ENCODE data around the gene GINM1.
A peak's percentile ranks its signal among the peaks of the same experiment; 100 is the strongest.

The GINM1 gene, protein sequence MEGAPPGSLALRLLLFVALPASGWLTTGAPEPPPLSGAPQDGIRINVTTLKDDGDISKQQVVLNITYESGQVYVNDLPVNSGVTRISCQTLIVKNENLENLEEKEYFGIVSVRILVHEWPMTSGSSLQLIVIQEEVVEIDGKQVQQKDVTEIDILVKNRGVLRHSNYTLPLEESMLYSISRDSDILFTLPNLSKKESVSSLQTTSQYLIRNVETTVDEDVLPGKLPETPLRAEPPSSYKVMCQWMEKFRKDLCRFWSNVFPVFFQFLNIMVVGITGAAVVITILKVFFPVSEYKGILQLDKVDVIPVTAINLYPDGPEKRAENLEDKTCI

DNA sequence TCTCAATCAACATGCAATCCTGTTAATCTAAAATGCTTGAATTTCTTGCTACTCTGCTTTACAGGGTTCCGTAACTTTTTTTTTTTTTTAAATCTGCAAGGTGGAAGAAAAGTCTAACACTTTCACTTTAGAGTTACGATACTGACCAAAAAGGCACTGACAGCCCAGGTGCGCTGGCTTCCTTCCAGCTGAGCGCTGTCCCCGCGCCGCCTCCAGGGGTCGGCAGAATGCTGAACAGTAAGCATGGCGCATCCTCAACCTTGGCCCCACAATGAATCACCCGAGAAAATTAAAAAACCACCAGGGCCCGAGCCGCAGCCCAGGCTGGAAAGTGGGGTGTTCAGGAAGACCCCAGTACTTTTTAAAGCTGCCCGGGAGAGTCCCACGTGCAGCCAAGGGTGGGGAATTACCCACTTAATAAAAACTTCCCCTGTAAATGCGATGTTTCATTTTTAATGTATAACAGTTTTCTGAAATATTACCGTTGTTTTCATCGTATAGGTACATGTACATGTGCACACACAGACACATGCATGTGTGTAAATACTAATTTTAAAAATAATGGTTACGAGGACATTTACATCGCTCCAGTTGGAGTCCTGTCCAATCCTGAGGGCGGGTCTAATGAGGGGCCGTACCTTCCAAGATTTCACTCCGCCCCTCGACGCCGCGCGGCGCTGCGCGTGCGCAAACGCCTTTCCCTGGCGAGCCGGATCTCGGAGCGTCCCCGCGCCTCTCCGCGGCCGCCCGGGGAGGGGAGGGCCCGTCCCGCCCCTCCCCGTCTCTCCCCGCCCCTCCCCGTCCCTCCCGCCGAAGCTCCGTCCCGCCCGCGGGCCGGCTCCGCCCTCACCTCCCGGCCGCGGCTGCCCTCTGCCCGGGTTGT is at the start of gene GINM1:
Gene GINM1, plus strand, starts transcription at position 849 of the 883 bp plus-strand sequence. CDS start 40 bp downstream, outside the sequence.
- TF ChIP-seq, protein P1, sequence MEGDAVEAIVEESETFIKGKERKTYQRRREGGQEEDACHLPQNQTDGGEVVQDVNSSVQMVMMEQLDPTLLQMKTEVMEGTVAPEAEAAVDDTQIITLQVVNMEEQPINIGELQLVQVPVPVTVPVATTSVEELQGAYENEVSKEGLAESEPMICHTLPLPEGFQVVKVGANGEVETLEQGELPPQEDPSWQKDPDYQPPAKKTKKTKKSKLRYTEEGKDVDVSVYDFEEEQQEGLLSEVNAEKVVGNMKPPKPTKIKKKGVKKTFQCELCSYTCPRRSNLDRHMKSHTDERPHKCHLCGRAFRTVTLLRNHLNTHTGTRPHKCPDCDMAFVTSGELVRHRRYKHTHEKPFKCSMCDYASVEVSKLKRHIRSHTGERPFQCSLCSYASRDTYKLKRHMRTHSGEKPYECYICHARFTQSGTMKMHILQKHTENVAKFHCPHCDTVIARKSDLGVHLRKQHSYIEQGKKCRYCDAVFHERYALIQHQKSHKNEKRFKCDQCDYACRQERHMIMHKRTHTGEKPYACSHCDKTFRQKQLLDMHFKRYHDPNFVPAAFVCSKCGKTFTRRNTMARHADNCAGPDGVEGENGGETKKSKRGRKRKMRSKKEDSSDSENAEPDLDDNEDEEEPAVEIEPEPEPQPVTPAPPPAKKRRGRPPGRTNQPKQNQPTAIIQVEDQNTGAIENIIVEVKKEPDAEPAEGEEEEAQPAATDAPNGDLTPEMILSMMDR (IDR thresholded peaks at IDR 0.05; ENCODE audit: insufficient read depth, missing control alignments) = peak; percentile 71
- no peak for FAIRE-seq
- peak; percentile 79 for DNase-seq (ENCODE audit: insufficient read length, low spot score)

DNA sequence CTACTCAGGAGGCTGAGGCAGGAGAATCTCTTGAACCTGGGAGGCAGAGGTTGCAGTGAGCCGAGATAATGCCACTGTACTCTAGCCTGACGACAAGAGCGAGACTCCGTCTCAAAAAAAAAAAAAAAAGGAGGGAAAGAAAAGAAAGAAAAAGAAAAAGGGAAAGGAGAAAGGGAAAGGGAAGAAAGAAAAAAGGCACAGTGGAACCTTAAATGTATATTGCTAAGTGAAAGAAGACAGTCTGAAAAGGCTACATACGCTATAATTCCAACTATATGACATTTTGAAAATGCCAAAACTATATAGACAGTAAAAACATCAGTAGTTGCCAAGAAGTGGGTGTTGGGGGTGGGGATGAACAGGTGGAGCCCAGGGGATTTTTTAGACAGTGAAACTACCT is 36.5 kb upstream of the GINM1 start:
- FAIRE-seq = no peak
- TF ChIP-seq, protein P1 (IDR thresholded peaks at IDR 0.05; ENCODE audit: insufficient read depth, missing control alignments) = no peak
- DNase-seq (ENCODE audit: insufficient read length, low spot score) = no peak

DNA sequence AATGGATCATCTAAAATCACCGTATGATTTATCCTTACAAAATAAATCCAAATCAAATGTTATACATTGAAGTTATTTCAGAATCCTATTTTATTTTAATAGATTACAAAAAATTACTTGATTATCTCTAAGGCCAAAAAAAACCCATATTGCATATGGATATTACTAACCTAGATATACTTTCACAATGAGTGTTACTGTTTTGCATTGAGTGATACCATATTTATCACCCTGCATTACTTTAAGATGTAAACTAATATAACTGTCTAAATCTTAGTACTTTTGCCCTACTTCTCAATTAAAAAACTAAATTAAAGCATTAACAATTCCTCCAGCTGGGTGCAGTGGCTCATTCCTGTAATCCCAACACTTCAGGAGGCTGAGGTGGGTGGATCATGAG is 31.4 kb upstream of the GINM1 start:
- DNase-seq (ENCODE audit: insufficient read length, low spot score) = no peak
- FAIRE-seq = no peak
- TF ChIP-seq, protein P1 (IDR thresholded peaks at IDR 0.05; ENCODE audit: insufficient read depth, missing control alignments) = no peak

DNA sequence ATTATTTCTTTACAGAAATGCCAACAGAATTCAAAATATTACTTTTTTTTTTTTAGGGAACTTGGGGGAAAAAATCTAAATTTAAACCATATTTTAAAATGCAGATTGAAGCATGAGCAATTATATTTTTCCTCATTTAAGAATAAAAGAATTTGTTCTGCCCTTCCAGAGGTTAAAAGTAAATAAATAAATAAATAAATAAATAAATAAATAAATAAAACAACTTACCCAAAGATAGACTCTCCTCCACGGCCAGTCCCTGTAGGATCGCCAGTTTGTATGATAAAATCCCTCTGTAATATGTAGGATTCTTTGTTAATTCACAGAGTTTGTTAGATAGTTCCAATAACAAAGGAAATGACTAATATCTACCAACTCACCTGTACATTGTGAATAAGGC is 25.0 kb upstream of the GINM1 start:
- FAIRE-seq (no peak), DNase-seq (ENCODE audit: insufficient read length, low spot score) (no peak)
- TF ChIP-seq, protein P1 (IDR thresholded peaks at IDR 0.05; ENCODE audit: insufficient read depth, missing control alignments) = no peak

DNA sequence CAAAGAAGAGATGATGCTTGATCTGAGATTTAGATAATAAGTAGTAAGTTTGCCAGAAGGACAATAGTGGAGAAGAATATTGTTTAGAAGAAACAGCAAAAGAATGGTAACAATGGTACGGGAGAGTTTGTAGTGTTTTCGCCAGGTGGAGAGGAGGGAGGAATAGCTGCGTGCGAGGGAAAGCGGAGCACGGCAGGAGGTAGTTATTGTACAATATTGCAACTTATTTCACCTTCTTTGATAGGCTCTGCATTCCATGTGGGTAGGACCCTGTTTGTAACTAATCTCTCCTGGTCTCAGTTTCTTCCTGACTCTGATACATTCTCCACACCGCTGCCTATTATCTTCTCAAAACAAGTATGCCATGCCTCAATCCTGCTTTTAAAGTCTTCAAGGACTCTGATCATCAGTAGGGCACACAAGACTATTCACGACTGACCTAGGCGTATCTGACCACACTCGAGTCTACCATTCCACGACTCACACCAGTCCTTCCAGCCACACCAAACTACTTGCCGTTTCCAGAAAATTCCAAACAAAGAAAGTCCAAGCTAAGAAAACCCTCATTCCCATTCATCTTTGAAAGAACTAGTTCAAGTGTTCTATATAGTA is 21.4 kb upstream of the GINM1 start:
- FAIRE-seq (no peak), DNase-seq (ENCODE audit: insufficient read length, low spot score) (no peak)
- TF ChIP-seq, protein P1 (IDR thresholded peaks at IDR 0.05; ENCODE audit: insufficient read depth, missing control alignments) = peak; percentile 7

DNA sequence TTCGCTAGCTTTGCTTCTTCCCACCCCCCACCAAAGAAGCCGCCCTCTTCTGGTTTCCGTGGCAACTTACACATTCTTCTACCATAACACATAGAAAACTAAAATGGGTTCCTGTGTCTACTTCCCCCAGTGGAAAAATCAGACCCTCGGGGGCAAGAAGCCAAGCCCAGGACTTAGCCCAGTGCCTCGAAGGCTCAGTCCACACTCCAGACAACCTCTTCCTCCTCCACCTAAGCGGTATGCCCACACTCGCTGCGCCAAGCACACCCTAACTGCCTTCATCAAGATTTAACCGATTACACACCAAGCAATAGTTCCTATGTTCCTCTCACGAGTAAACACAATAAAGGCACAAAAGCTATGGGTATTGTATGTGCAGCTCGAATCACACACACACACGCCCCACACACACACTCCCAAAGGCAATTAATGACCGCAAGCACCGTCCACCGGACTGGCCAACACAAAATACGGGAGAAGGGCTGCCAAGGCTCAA is 20.9 kb upstream of the GINM1 start:
- TF ChIP-seq, protein P1 (IDR thresholded peaks at IDR 0.05; ENCODE audit: insufficient read depth, missing control alignments) = no peak

More for the DNA sequence above, 20.9 kb upstream of the GINM1 start:
- DNase-seq (ENCODE audit: insufficient read length, low spot score) (no peak), FAIRE-seq (no peak)

All from D721Med (cell line).